ENCODE measurements around the gene UBE2K. TPM values are rescaled to one million over a fixed set of nuclear protein-coding genes. Genes with fewer than 3 reads are reported as not detected.
A peak's percentile ranks its signal among the peaks of the same experiment; 100 is the strongest.
"Not testable (repeated sequence)": the region's sequence is repeated elsewhere in the genome, so short reads cannot be mapped to it uniquely, and the experiment has no call there.

Gene UBE2K
- total RNA-seq, 4 donors from 2014 or later: 28.7 to 38.8 (median 32.1) TPM

GRCh38 chr4:39715788-39716187, 17.9 kb downstream of the UBE2K start:
- DNase-seq (no peak), ATAC-seq (no peak)
- intact Hi-C loops (cut with DNase I; ENCODE audit: low total_unique reads): no loop called here
- in situ Hi-C loops (cut with MboI; ENCODE audit: low sequenced_read_pairs in 4 of 4): no loop called here
- Histone ChIP-seq H3K4me3 (no peak overlapping the region), H3K27me3 (no peaks in the 10 kb centered on the region), H3K9me3 (no peaks in the 10 kb centered on the region), H3K27ac (no peak overlapping the region), H3K36me3 (peaks cover 0 to 5% of the 10 kb centered on the region in 2 donors), H3K4me1 (peaks cover 17 to 30% of the 10 kb centered on the region in 2 donors)
- no peak for TF ChIP-seq POLR2A (IDR thresholded peaks at IDR 0.05)
- no peak for TF ChIP-seq CTCF (IDR thresholded peaks at IDR 0.05 in 4 of 5, conservative IDR thresholded peaks at IDR 0.05 in 1 of 5)

- Histone ChIP-seq H3K36me3 (peaks cover 0 to 5% of the 10 kb centered on the region in 2 donors), H3K9me3 (no peaks in the 10 kb centered on the region), H3K27ac (no peak overlapping the region), H3K4me3 (no peak overlapping the region), H3K27me3 (no peaks in the 10 kb centered on the region), H3K4me1 (peaks cover 17 to 30% of the 10 kb centered on the region in 2 donors)
- ATAC-seq (no peak), DNase-seq (no peak)
- intact Hi-C loops (cut with DNase I; ENCODE audit: low total_unique reads): no loop called here
- TF ChIP-seq CTCF (IDR thresholded peaks at IDR 0.05 in 4 of 5, conservative IDR thresholded peaks at IDR 0.05 in 1 of 5) (no peak), POLR2A (IDR thresholded peaks at IDR 0.05) (no peak)
- in situ Hi-C loops (cut with MboI; ENCODE audit: low sequenced_read_pairs in 4 of 4): no loop called here
Observed at GRCh38 chr4:39716356-39716755, 18.4 kb downstream of the UBE2K start.

GRCh38 chr4:39717743-39718142, 19.8 kb downstream of the UBE2K start:
- intact Hi-C loops (cut with DNase I; ENCODE audit: low total_unique reads): not testable (repeated sequence)

GRCh38 chr4:39718366-39719323, 20.7 kb downstream of the UBE2K start:
- TF ChIP-seq CTCF (IDR thresholded peaks at IDR 0.05 in 4 of 5, conservative IDR thresholded peaks at IDR 0.05 in 1 of 5) (no peak), POLR2A (IDR thresholded peaks at IDR 0.05) (no peak)
- H3K27me3 ChIP-seq: no peaks in the 10 kb centered on the region
- peaks cover 0 to 5% of the 10 kb centered on the region in 2 donors for H3K36me3 ChIP-seq
- peaks cover 15 to 31% of the 10 kb centered on the region in 2 donors for H3K4me1 ChIP-seq
- intact Hi-C loops (cut with DNase I; ENCODE audit: low total_unique reads): no loop called here
- no peaks in the 10 kb centered on the region for H3K9me3 ChIP-seq
- H3K27ac ChIP-seq: no peak overlapping the region
- in situ Hi-C loops (cut with MboI; ENCODE audit: low sequenced_read_pairs in 4 of 4): no loop called here
- DNase-seq (no peak), ATAC-seq (no peak)
- no peak overlapping the region for H3K4me3 ChIP-seq

More at GRCh38 chr4:39717743-39718142, 19.8 kb downstream of the UBE2K start:
- H3K4me1 ChIP-seq: peaks cover 22 to 39% of the 10 kb centered on the region in 2 donors
- H3K27ac ChIP-seq; ATAC-seq; H3K36me3 ChIP-seq; H3K9me3 ChIP-seq; DNase-seq; H3K4me3 ChIP-seq; H3K27me3 ChIP-seq; in situ Hi-C loops (cut with MboI; ENCODE audit: low sequenced_read_pairs in 4 of 4): not testable (repeated sequence)

GRCh38 chr4:39719804-39720580, 22.1 kb downstream of the UBE2K start:
- no peaks in the 10 kb centered on the region for H3K9me3 ChIP-seq
- H3K36me3 ChIP-seq: peaks cover 0 to 5% of the 10 kb centered on the region in 2 donors

GRCh38 chr4:39721273-39721672, 23.3 kb downstream of the UBE2K start:
- H3K27me3 ChIP-seq; intact Hi-C loops (cut with DNase I; ENCODE audit: low total_unique reads); H3K36me3 ChIP-seq; in situ Hi-C loops (cut with MboI; ENCODE audit: low sequenced_read_pairs in 4 of 4); H3K9me3 ChIP-seq; H3K4me3 ChIP-seq; ATAC-seq; DNase-seq: not testable (repeated sequence)
- Histone ChIP-seq H3K27ac (peak overlapping the region in 1 of 4 donors; percentile 29), H3K4me1 (peaks cover 5 to 32% of the 10 kb centered on the region in 2 donors)

More at GRCh38 chr4:39719804-39720580, 22.1 kb downstream of the UBE2K start:
- in situ Hi-C loops (cut with MboI; ENCODE audit: low sequenced_read_pairs in 4 of 4): no loop called here
- DNase-seq (no peak), ATAC-seq (no peak)
- H3K4me1 ChIP-seq: peaks cover 5 to 31% of the 10 kb centered on the region in 2 donors
- no peak overlapping the region for H3K27ac ChIP-seq
- TF ChIP-seq POLR2A (IDR thresholded peaks at IDR 0.05) (no peak), CTCF (IDR thresholded peaks at IDR 0.05 in 4 of 5, conservative IDR thresholded peaks at IDR 0.05 in 1 of 5) (no peak)
- no peak overlapping the region for H3K4me3 ChIP-seq
- H3K27me3 ChIP-seq: no peaks in the 10 kb centered on the region
- intact Hi-C loops (cut with DNase I; ENCODE audit: low total_unique reads): no loop called here
